ENCODE measurements around the gene KLK7.

DNA sequence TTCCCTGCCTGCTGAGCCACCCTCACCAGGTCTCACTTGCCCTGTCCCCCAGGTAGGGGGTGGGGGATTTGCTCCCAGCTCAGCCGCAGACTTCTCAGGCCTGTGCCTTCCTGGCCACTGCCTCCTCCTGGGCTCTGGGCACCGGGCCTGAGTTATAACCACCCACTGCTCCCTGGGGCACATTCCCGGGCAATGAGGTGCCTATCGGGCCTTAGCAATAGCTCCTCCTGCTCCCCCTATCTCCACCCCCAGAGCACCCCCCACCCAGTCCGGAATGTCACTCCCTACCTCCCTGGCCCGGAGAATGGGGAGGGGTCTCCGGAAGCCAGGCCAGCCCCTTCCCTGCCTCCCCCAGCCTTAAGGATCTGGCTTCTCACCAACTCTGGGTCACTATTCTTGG is 30.8 kb downstream of the KLK7 start, which contains the start of gene KLK5:
- TF ChIP-seq, protein P1, sequence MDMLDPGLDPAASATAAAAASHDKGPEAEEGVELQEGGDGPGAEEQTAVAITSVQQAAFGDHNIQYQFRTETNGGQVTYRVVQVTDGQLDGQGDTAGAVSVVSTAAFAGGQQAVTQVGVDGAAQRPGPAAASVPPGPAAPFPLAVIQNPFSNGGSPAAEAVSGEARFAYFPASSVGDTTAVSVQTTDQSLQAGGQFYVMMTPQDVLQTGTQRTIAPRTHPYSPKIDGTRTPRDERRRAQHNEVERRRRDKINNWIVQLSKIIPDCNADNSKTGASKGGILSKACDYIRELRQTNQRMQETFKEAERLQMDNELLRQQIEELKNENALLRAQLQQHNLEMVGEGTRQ (IDR thresholded peaks at IDR 0.05; ENCODE audit: low read depth, low read length): no peak
- no peak for TF ChIP-seq MXI1 (IDR thresholded peaks at IDR 0.05; ENCODE audit: borderline replicate concordance, low read depth, low read length)
- no peak for TF ChIP-seq POLR2A (IDR thresholded peaks at IDR 0.05; ENCODE audit: low read depth, low read length)
- TF ChIP-seq, protein P2, sequence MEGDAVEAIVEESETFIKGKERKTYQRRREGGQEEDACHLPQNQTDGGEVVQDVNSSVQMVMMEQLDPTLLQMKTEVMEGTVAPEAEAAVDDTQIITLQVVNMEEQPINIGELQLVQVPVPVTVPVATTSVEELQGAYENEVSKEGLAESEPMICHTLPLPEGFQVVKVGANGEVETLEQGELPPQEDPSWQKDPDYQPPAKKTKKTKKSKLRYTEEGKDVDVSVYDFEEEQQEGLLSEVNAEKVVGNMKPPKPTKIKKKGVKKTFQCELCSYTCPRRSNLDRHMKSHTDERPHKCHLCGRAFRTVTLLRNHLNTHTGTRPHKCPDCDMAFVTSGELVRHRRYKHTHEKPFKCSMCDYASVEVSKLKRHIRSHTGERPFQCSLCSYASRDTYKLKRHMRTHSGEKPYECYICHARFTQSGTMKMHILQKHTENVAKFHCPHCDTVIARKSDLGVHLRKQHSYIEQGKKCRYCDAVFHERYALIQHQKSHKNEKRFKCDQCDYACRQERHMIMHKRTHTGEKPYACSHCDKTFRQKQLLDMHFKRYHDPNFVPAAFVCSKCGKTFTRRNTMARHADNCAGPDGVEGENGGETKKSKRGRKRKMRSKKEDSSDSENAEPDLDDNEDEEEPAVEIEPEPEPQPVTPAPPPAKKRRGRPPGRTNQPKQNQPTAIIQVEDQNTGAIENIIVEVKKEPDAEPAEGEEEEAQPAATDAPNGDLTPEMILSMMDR (conservative IDR thresholded peaks at IDR 0.05; ENCODE audit: low read depth, low read length): no peak
